Ishikawa (cell line): Measurements from ENCODE around the gene CLEC14A.

ENCODE experiments used
- CEBPB ChIP-seq: IDR thresholded peaks from 2 replicates; pipeline ENCODE4 v1.6.1; 2012
- CREB1 ChIP-seq: IDR thresholded peaks from 2 replicates; pipeline ENCODE4 v1.6.1; 2012; ENCODE audit warnings: low read depth
- EGR1 ChIP-seq: IDR thresholded peaks from 2 replicates; pipeline ENCODE4 v1.6.1; 2012
- EP300 ChIP-seq: IDR thresholded peaks from 2 replicates; pipeline ENCODE4 v1.6.1; 2012; ENCODE audit warnings: borderline replicate concordance
- FOXM1 ChIP-seq: IDR thresholded peaks from 2 replicates; pipeline ENCODE4 v1.6.1; 2012; ENCODE audit warnings: low read depth, borderline replicate concordance
- NFIC ChIP-seq: IDR thresholded peaks from 2 replicates; pipeline ENCODE4 v1.6.1; 2012
- TAF1 ChIP-seq: IDR thresholded peaks from 2 replicates; pipeline ENCODE4 v1.6.1; 2012; ENCODE audit warnings: low read depth, mild to moderate bottlenecking
- TCF12 ChIP-seq: IDR thresholded peaks from 2 replicates; pipeline ENCODE4 v1.6.1; 2012; ENCODE audit warnings: low read depth
- TEAD4 ChIP-seq: IDR thresholded peaks from 2 replicates; pipeline ENCODE4 v1.6.1; 2012
- YY1 ChIP-seq: IDR thresholded peaks from 2 replicates; pipeline ENCODE4 v1.6.1; 2012; ENCODE audit warnings: low read depth
- ZBTB7A ChIP-seq: IDR thresholded peaks from 2 replicates; pipeline ENCODE4 v1.6.1; 2012; ENCODE audit warnings: low read depth
- TF ChIP-seq, protein P1 (sequence below): IDR thresholded peaks from 2 replicates; pipeline ENCODE4 v1.6.1; 2012
- TF ChIP-seq, protein P2 (sequence below): IDR thresholded peaks from 2 replicates; pipeline ENCODE4 v1.6.1; 2012; ENCODE audit warnings: low read depth, mild to moderate bottlenecking
- TF ChIP-seq, protein P3 (sequence below): IDR thresholded peaks from 2 replicates; pipeline ENCODE4 v1.6.1; 2012

The CLEC14A gene

DNA sequence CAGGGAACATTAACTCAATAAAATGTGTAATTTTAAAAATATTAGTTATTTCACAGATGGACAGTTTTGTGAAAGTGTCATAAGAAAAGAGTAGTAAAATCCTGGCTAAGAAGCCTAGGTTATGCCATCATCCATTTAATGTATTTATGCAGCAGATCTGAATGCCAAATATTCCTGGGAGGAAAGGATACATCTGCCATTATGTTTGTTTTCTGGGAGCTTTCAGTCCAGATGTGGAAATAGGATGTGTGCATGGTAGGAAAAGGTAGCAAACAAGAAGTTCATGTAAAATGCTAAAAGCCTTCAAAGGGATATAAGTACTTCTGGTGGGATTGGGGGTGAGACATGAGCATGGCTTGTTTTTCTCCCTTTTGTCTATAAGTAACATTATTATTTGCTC, 27.0 kb upstream of the CLEC14A start:
- TF ChIP-seq YY1: no peak
- no peak for TF ChIP-seq EGR1
- TF ChIP-seq, protein P1, sequence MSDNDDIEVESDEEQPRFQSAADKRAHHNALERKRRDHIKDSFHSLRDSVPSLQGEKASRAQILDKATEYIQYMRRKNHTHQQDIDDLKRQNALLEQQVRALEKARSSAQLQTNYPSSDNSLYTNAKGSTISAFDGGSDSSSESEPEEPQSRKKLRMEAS: no peak
- no peak for TF ChIP-seq CREB1
- no peak for TF ChIP-seq FOXM1
- no peak for TF ChIP-seq ZBTB7A
- TF ChIP-seq, protein P2, sequence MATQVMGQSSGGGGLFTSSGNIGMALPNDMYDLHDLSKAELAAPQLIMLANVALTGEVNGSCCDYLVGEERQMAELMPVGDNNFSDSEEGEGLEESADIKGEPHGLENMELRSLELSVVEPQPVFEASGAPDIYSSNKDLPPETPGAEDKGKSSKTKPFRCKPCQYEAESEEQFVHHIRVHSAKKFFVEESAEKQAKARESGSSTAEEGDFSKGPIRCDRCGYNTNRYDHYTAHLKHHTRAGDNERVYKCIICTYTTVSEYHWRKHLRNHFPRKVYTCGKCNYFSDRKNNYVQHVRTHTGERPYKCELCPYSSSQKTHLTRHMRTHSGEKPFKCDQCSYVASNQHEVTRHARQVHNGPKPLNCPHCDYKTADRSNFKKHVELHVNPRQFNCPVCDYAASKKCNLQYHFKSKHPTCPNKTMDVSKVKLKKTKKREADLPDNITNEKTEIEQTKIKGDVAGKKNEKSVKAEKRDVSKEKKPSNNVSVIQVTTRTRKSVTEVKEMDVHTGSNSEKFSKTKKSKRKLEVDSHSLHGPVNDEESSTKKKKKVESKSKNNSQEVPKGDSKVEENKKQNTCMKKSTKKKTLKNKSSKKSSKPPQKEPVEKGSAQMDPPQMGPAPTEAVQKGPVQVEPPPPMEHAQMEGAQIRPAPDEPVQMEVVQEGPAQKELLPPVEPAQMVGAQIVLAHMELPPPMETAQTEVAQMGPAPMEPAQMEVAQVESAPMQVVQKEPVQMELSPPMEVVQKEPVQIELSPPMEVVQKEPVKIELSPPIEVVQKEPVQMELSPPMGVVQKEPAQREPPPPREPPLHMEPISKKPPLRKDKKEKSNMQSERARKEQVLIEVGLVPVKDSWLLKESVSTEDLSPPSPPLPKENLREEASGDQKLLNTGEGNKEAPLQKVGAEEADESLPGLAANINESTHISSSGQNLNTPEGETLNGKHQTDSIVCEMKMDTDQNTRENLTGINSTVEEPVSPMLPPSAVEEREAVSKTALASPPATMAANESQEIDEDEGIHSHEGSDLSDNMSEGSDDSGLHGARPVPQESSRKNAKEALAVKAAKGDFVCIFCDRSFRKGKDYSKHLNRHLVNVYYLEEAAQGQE: no peak
- TF ChIP-seq TEAD4: no peak
- TF ChIP-seq, protein P3, sequence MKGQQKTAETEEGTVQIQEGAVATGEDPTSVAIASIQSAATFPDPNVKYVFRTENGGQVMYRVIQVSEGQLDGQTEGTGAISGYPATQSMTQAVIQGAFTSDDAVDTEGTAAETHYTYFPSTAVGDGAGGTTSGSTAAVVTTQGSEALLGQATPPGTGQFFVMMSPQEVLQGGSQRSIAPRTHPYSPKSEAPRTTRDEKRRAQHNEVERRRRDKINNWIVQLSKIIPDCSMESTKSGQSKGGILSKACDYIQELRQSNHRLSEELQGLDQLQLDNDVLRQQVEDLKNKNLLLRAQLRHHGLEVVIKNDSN: no peak
- TF ChIP-seq EP300: no peak

DNA sequence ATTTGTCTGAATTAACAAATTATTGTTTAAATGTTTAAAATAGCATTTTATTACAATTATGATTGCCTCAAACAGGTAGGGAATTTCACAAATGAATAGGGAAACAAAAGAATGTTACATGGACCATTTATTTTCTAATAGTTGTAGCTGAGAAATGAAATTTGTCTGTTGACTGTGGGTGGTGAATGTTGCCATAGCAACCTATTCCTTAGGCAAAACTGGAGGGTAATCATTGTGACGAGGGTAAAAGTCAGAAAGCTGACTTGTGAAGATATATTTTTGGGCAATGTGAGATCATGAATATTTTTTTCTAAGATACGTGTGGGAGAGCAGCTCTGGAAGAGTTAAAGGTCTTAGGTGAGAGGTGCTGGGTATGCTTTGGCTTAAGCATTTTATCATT, 24.2 kb upstream of the CLEC14A start:
- TF ChIP-seq TCF12: no peak
- TF ChIP-seq, protein P2: no peak
- no peak for TF ChIP-seq CREB1
- TF ChIP-seq ZBTB7A: no peak
- TF ChIP-seq, protein P1: no peak
- no peak for TF ChIP-seq YY1
- no peak for TF ChIP-seq EGR1
- no peak for TF ChIP-seq TAF1
- no peak for TF ChIP-seq NFIC

DNA sequence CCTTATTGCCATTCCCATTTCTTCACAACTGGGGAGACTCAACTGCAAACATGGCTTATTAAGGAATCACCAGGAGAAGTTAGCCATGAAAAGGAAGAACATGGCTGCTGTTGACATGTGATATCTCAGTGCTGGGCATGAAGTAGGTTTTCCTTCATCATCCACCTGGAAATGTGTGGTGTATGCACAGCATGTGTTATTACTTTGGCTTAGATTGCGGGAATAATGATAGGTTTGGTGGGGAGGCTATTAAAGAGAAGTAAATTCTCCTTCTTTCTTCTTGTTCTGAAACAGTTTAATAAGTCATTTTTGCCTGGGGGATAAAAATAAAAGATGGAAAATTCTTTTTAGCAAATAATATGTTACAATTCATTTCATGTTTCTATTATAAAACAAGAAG, 23.7 kb upstream of the CLEC14A start:
- TF ChIP-seq YY1 (no peak), TCF12 (no peak)
- TF ChIP-seq, protein P2: no peak

DNA sequence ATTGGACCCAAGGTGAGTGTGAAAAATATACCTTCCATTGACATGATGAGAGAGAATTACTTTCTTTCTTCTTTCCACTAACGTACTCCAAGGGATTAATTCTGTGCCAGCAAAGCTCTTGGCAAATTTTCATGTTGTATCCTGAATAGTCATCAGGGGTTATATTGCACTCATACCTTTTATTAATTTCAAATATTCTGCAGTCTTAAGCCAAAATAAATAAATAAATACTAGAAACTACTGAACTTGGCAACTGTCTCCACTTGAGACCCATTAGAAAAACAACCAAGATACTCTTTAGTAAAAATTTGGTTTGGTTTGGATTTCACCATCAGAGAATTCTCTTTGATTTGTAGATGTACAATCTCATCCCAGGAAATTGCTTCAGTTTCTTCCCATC, 22.1 kb upstream of the CLEC14A start:
- TF ChIP-seq YY1 (no peak), EGR1 (no peak), NFIC (no peak), TEAD4 (no peak), CREB1 (no peak), TCF12 (no peak), FOXM1 (no peak), EP300 (no peak), CEBPB (no peak), ZBTB7A (no peak)
- TF ChIP-seq, protein P3: no peak
- TF ChIP-seq, protein P2: no peak
- TF ChIP-seq, protein P1: no peak
